HG02588 (cell line): ENCODE measurements around the gene PAGR1.

Experiments used
- ATAC-seq: cut with Tn5 transposase; IDR thresholded peaks from one replicate; pipeline ENCODE4 v1.9.1; 2021; ENCODE audit warnings: mild to moderate bottlenecking, moderate library complexity; ENCODE audit not compliant: unreplicated experiment

The PAGR1 gene

DNA sequence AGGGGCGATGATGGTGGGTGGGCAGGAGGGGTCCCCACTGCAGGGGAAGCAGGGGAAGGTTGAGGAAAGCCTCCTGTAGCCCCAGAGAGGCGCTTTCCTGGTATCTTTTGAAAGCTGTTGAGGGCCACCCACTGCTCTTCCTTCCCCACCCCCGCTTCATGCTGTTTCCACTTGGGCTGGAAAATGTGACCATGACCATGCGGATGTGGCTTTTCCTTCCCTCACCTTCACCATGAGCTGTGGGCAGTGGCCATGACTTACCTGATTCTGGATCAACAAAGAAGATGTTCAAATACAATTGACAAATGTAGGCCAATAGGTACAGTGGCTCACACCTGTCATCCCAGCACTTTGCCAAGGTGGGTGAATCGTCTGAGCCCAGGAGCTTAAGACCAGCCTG, 18.1 kb downstream of the PAGR1 start:
- ATAC-seq: no peak

DNA sequence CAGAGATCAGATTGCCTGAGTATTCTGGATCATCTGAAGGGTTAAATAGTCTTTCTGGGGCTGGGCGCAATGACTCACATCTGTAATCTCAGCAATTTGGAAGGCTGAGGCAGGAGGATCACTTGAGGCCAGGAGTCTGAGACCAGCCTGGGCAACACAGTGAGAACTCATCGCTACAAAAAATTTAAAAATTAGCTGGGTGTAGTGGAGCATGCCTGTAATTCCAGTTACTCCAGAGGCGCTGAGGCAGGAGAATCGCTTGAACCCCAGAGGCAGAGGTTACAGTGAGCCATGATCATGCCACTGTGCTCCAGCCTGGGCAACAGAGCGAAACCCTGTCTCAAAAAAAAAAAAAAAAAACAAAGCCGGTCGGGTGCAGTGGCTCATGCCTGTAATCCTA, 20.0 kb downstream of the PAGR1 start:
- ATAC-seq: no peak

DNA sequence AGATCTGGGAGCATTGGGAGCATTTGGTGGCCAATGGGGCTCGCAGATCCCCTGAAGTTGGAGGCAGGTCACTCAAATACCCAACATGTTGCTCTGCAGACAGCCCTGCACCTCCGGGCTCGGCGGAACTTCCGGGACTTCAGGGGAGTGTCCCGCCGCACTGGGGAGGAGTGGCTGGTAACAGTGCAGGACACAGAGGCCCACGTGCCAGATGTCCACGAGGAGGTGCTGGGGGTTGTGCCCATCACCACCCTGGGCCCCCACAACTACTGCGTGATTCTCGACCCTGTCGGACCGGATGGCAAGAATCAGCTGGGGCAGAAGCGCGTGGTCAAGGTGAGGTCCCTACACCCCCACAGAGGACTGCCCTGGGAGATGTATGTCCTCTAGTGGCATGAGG, 20.7 kb downstream of the PAGR1 start:
- no peak for ATAC-seq

DNA sequence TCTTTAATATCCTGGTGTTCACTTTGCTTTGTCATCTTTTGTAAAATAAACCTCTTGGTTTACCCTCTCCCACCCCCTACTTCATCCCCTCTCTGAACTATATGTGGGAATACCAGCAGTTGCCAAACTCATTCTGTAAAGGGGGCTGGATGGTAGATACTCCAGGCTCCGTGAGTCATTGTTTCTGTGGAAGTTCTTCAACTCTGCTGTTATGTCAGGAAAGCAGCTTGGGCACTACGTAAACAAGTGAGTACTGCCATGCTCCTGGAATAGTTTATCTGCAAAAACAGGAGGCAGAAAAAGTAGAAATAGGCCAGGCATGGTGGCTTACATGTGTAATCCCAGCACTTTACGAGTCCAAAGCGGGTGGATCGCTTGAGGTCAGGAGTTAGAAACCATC, 21.9 kb downstream of the PAGR1 start:
- ATAC-seq: no peak

DNA sequence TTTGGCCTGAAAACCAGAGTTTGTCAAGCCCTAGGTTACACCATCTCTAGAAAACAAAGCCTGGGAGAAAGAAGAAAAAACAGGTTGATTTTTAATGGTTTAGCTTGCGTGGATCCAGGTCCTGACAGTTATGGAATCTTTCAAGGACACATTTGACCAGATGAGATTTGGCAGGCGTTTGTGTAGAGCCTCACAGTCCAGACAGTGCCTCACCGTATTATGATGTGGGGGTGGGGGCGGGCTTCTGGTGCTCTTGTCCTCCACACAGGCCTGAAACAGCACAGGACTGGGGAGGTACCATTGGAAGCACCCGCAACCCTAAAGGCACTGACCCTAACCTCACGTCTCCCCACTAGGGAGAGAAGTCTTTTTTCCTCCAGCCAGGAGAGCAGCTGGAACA, 23.9 kb downstream of the PAGR1 start:
- ATAC-seq: no peak

DNA sequence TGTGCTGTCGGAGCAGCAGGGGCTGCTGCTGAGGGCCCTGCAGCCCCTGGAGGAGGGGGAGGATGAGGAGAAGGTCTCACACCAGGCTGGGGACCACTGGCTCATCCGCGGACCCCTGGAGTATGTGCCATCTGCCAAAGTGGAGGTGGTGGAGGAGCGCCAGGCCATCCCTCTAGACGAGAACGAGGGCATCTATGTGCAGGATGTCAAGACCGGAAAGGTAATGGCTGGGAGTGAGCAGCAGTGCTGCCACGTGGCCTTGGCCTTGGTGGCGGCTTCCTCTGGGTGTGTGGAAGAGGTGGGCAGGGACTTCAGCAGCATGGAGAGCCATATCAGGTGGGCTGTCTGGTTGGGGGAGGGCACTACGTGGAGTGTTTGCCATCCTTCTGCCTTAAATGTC, 24.3 kb downstream of the PAGR1 start:
- no peak for ATAC-seq

DNA sequence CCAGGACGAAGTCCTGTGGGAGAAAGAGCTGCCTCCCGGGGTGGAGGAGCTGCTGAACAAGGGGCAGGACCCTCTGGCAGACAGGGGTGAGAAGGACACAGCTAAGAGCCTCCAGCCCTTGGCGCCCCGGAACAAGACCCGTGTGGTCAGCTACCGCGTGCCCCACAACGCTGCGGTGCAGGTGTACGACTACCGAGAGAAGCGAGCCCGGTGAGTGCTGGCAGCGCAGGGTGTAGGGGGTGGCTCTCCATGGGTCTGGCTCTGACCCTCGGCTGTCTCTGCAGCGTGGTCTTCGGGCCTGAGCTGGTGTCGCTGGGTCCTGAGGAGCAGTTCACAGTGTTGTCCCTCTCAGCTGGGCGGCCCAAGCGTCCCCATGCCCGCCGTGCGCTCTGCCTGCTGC, 25.7 kb downstream of the PAGR1 start:
- ATAC-seq: no peak

DNA sequence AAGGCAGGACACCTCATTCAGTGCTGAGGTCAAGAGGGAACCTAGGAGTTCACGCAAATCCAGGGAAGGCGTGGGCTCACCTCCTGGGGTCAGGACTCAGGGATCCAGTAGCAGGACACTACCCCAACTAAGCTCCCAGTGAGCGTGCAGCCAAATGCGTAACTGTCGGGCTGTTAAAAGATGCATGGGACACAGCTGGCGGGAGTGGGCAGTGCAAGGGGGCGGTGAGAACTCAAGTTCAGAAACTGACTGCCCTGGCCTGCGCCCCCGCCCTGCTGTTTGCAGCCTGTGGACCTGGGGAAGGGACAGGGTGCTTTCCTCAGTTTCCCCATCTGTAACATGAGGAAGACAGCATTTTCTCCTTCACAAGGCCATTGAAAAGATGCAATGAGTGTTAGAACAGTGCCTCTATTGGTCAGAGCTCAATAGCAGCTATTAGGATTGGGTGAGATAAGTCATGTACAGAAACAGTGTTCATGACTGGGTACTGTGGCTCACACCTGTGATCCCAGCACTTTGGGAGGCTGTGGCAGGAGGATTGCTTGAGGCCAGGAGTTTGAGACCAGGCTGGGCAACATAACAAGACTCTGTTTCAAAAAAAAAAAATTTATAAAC, 26.9 kb downstream of the PAGR1 start:
- no peak for ATAC-seq

DNA sequence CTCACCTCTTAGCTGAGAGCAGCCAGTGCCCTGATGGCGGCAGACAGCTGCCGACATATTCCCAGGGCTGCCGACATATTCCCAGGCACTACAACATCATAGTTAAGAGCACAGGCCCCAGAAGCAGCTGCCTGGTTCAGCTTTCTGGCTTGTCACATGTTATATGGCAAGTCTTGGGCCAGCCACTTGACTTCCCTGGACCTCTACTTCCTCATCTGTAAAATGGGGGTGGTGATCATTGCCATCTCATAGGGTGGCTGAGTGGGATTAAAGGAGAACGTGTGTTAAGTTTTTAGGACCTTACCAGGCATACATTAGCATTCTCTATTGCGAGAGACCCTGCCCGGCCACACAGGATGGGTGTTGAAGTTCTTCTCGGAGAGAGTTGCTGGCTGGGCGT, 28.0 kb downstream of the PAGR1 start:
- no peak for ATAC-seq

DNA sequence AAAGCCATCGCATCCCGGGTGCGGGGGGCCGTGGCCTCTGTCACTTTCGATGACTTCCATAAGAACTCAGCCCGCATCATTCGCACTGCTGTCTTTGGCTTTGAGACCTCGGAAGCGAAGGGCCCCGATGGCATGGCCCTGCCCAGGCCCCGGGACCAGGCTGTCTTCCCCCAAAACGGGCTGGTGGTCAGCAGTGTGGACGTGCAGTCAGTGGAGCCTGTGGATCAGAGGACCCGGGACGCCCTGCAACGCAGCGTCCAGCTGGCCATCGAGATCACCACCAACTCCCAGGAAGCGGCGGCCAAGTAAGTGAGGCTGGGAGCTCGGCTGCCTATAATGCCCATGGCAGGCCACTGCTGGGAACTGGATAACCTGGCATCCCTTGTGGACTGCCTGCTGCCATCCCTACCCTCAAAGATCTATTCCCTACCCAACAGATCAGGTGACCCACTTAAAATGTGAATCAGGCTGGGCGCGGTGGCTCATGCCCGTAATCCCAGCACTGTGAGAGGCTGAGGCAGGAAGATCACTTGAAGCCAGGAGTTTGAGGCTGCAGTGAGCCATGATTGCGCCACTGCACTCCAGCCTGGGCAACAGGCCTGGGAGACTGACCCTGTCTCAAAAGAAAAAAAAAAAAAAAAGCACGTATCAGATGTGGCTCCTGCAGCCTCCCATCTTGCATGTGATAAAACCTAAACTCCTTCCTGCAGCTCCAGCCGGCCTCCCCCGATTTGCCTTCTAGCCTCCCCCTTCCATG, 28.8 kb downstream of the PAGR1 start:
- no peak for ATAC-seq

DNA sequence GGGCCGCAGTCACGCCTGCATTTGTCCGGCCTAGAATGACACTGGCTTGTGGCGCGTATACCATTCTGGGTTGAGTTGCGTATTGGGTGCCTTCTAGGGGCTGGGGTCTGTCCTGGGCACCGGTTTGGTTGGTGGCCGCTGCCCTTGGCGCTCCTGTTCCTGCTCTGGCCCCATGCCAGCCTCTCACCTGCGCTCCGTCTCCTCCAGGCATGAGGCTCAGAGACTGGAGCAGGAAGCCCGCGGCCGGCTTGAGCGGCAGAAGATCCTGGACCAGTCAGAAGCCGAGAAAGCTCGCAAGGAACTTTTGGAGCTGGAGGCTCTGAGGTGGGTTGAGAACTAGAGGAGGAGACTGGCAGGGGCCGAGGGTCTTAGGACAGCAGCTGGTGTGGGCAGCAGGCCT, 29.7 kb downstream of the PAGR1 start:
- no peak for ATAC-seq

DNA sequence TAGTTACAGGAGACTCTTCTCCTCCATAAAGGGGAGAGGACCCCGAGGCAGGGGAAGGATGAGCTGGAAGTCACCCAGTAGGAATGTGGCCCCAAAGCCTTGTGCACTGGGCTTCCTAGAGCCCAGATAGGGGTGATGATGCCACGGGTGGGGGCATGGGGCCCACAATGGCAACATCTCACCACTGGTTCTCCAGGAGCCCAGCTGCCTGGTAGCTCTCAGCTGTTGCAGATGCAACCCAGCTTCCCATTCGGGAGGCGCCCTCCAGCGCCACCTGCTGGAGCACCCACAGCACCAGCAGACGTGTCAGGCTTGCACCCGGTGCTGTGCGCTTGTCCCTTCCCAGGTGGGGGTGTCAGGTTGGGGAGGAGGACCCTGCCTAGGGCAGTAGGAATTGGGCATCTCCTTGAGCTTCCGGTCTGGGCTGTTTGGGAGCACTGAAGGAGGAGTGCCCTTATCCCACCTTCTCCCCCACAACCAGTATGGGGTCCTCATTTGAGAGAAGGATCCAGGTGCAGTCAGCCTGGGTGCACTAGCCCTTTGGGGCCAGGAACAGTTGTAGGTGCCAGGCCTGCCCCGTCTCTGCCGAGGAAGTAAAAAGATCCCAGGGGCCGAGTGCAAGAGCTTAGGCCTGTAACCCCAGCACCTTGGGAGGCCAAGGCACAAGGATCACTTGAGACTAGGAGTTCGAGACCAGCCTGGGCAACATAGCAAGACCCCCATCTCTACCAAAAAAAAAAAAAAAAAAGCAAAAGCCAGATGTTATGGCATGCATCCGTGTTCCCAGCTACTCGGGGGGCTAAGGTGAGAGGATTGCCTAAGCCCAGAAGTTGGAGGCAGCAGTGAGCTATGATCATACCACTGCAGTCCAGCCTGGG, 32.7 kb downstream of the PAGR1 start:
- ATAC-seq: no peak

DNA sequence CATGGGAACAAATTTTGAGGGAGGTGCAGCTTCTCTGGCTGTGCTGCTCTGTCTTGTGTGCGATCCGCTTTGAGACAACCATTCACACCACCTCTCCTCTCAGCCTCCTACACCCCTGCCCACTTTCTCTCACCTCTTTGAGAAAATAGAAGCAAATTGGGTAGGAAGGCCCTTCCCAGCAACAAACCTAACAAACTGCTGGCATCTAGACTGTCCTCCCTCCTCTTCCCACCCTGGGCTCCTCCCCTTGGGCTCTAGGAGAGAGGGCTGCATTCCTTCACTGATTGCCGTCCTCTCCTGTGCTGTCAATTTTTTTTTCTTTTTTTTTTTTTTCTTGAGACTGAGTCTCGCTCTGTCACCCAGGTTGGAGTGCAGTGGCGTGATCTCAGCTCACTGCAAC, 33.6 kb downstream of the PAGR1 start:
- ATAC-seq: no peak

DNA sequence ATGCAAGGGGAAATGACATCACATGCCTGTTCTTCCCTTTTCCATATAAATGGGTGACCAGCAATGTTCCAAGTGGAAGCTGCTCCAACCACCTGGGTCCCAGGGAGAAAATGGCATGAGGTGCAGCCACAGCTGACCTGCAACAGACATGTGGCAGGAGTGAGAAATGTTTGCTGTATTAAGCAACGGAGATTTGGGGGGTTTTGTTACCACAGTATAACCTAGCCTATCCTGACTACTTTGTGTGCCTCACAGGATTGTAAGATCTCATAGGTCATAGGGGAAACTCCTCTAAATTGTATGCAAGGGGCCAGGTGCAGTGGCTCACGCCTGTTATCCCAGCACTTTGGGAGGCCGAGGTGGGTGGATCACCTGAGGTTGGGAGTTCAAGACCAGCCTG, 35.0 kb downstream of the PAGR1 start:
- ATAC-seq: no peak

DNA sequence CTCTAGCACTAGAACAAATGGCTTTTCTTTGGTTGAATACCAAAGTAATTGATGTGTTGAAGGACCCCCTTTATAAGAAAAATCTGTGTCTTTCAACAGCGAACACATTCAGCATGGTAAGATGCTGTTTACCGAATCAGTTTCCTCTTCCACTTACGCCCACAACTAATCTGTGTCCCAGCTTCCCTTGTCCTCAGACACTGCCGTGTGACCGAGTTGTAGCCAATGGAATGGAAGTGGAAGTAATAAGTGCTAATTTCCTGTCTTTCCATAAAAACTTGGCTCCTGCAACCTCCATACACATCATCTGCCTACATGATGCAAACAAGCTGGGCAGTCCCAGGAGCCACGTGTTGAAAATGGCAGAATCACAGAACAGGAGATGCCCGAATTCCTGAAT, 36.7 kb downstream of the PAGR1 start:
- no peak for ATAC-seq

DNA sequence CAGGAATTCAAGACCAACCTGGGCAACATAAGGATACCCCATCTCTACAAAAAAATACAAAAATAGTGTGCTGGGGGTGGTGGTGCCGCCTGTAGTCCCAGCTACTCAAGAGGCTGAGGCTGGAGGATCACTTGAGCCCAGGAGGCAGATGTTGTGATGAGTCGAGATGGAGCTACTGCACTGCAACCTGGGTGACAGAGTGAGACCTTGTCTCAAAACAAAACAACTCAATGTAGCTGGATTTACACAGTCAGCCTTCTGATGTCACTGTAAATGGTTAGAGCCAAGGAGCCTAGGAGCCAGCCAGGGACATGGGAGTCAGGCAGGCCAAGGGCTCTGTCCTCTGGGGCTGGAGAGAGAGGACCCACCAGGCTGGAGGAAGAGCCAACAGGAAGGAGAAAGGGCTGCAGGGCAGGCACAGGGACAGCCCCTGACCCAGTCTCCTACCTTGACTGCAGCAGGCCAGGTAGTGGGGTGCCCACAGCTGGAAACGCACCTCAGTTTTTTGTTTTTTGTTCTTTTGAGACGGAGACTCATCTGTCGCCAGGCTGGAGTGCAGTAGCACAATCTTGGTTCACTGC, 38.7 kb downstream of the PAGR1 start:
- ATAC-seq: no peak

DNA sequence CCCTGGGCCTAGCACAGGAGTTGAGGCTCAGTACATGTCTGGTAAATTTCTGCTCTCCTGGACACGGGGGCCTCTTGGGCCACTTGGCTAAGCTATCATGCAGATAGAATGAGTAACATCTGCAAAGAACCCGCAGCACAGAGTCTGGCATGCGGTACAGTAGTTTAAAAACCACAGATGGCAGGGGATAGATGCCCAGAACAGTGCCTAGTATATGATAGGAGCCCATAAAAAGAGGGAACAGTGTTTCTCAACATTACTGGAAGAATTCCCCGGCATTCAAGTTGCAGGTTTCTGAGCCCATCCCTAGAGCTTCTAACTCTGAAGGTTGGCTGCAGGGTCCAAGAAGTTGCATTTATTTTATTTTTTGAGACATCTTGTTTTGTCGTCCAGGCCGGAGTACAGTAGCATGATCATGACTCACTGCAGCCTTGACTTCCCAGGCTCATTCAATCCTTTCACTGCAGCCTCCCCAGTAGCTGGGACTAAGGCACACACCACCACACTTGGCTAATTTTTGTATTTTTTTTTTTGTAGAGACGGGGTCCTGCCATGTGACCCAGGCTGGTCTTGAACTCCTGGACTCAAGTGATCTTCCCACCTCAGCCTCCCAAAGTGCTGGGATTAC, 41.3 kb downstream of the PAGR1 start:
- no peak for ATAC-seq

DNA sequence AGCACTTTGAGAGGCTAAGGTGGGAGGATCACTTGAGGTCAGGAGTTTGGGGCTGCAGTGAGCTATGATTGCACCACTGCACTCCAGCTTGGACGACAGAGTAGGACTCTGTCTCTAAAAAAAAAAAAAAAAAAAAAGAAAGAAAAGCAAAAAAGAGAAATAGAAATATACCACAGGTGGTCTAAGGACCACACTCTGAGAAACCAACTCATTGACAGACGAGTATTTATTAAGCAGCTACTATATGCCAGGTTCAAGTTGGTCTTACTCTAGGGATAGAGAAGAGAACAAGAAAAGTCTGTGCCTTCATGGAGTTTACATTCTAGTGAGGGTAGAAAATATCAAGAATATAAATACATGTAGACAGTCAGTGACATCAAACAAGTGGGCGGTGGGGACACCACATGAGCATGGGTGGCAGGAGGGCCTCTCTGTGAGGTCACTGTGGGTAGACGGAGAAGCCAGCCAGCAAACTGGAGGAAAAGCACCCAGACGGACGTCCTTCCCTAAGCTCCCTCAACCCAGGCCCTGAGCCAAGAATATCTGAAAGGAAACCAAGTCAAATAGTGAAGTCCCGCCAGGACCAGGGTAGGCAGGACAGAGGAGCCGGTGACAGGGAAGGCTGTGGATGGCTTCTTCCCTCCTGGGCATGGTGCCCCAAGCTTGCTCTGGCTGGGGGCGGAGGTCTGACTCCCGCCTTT, 42.3 kb downstream of the PAGR1 start:
- ATAC-seq: no peak

DNA sequence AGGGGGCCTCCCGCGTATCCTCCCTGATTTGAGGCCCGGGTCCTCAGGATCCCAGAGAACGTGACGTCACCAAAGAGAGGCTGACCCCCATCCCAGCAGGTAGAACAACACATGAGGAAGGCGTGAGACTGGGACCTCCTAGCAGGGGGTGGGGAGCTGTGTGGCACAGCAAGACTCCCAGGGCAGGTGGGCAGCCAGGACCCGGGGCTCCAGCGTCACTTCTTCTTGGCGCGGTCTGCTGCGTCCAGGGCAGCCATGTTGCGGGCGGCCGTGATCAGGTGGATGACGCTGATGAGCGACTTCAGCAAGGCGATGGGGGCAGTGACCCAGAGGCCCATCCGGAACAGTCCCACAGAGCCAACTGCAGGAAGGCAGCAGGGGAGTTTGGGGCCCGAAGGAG, 43.0 kb downstream of the PAGR1 start:
- ATAC-seq: no peak

DNA sequence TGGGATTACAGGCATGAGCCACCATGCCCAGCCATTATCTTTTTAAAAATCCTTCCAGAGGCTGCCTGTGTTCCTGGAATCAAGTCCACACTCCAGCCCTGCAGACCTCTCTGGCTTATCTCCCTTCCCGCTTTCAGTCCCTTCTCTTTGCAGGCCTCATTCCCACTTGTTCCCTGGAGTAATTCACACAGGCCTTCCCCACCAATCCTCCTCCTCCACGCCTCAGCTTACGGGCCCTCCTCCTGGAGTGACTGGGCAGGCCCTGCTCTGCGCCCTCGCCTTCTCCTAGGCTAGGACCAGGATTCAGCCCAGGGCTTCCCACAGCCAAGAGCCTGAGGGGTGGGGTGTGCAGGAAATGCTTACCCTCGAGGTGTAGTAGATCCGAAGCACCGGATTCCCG, 44.3 kb downstream of the PAGR1 start:
- ATAC-seq: no peak
